ENCODE data around the gene COL10A1.

Gene COL10A1

DNA sequence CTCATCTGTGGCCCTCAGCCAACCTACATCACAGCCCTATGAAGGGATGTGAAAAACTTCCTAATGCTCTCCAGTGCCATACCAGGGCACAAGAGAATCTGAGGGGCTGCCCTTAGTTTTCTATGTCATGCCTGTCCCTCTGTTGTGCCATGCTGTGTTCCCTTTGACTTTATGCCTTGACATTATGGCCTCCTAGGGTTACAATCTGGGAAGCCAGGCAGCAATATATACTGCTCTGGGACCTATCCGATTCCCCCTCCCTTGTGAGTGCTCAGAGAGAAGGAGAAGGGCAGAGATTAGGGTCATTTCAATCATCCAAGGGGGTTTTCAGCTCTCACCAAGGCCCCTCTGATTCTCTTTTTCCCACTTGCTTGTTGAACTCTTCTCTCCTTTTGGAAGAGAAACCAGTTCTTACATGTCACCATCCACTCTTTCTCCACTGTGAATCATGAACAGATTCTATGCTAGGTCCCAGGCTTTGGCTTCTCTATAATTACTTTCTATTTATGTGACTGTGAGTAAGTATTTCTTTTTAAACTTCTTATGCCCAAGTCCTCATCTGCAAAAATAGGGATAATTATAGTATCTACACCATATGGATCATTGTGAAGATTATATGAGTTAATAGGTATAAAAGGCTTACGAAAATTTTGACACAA, 51.1 kb downstream of the COL10A1 start:
- H3K4me3 ChIP-seq (ENCODE audit: low read depth, low read length), result no peak overlapping the region
- TF ChIP-seq CTCF (IDR thresholded peaks at IDR 0.05; ENCODE audit: insufficient read depth, low read depth, low read length, missing control alignments), result no peak
- no peak for DNase-seq (ENCODE audit: low read depth)

- no peak for DNase-seq (ENCODE audit: low read depth)
- no peak overlapping the region for H3K4me3 ChIP-seq (ENCODE audit: low read depth, low read length)
- TF ChIP-seq CTCF (IDR thresholded peaks at IDR 0.05; ENCODE audit: insufficient read depth, low read depth, low read length, missing control alignments), result no peak
These were observed 52.0 kb downstream of the COL10A1 start for GRCh38 chr6:116073765-116074440.

- DNase-seq (ENCODE audit: low read depth), result no peak
- H3K4me3 ChIP-seq (ENCODE audit: low read depth, low read length), result no peak overlapping the region
- no peak for TF ChIP-seq CTCF (IDR thresholded peaks at IDR 0.05; ENCODE audit: insufficient read depth, low read depth, low read length, missing control alignments)
These were observed 53.6 kb downstream of the COL10A1 start for GRCh38 chr6:116072368-116072767.

DNA sequence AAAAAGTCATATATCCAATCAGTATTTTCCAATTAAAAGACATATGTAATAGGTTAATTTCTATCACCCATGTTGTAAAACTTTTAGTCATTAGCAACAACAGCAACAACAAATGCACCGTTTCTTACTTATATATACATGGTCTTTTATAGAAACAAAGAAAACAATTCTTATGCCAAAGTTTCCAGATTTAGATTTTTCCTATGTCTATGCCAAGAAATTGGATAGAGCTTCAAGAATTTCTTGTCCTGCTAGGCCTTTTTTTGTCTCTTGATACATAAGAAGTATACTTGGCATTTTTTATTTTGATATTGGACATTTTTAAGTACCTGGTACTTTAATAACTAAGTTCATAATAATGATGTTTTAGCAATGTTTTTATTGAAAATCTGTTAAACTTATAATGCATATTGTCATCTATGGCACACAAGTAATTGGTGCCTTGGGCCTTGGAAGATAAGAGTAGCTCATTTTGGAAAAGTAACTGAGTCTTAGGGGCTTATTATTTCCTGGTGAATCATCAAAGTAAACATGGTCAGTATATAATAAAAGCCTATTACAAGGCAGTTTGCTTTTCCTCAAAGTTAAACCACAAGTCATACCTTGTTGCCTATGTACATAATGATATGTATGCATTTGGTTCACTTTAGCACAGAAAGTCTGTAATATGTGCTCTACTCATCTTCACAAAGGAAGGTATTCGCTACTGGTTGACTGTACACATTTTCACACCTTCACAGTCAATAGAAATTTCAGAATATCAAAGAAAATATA, 55.1 kb downstream of the COL10A1 start:
- no peak overlapping the region for H3K4me3 ChIP-seq (ENCODE audit: low read depth, low read length)
- no peak for TF ChIP-seq CTCF (IDR thresholded peaks at IDR 0.05; ENCODE audit: insufficient read depth, low read depth, low read length, missing control alignments)
- no peak for DNase-seq (ENCODE audit: low read depth)

DNA sequence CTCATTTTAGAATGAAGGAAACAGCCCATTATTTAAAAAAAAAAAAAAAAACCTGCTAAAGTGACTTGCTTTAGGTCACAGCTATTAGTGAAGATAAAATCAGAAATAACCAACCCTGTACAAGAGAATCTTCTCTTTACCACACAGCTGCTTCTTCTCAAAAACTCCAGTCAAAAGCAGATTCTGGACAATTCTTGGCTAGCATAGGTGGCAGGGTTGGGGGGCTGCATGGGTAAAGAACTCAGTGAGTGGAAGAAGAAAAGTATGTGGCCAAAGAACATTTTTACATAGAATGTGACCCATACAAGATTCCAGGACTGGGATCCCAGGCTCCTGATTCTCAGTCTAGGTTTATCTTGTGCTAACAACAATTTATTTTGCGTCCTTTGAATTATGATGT, 55.8 kb downstream of the COL10A1 start:
- DNase-seq (ENCODE audit: low read depth), result no peak
- H3K4me3 ChIP-seq (ENCODE audit: low read depth, low read length), result no peak overlapping the region
- TF ChIP-seq CTCF (IDR thresholded peaks at IDR 0.05; ENCODE audit: insufficient read depth, low read depth, low read length, missing control alignments), result no peak

Data from GM12865 (cell line).